ENCODE data around the gene PPFIA4.
"Not testable (repeated sequence)": the region's sequence is repeated elsewhere in the genome, so short reads cannot be mapped to it uniquely, and the experiment has no call there.

PPFIA4 gene

GRCh38 chr1:203026031-203026665 is at the start of gene PPFIA4:
Gene PPFIA4 (plus strand): TSS chr1:203026491. CDS start chr1:203039009, 12,518 bp downstream.
- peak; percentile 53 to 84 (median 74) for DNase-seq (ENCODE audit: low read depth in 4 of 4, low spot score in 1 of 4)

- DNase-seq (ENCODE audit: low read depth in 4 of 4, low spot score in 1 of 4): no peak
These were observed 49.7 kb upstream of the PPFIA4 start for GRCh38 chr1:202976633-202977032.

DNA sequence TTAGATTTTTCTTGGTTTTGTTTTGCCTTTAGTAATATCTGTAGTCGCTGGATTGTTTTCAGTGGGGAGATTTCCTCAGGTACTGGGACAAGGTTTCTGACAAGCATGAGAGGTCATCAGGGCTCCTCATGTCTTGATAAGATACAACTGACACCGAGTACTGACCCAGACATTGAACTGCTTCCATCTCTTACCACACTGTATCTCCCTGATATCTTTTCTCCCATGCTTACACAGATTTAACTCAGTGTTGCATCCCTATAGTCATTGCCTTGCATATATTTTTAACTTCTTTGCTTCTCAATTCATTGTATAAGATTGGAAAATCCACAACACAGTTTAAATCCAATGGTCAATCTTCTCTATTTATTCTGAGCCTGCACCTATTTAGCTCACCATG is 46.8 kb upstream of the PPFIA4 start:
- DNase-seq (ENCODE audit: low read depth in 4 of 4, low spot score in 1 of 4): no peak

DNA sequence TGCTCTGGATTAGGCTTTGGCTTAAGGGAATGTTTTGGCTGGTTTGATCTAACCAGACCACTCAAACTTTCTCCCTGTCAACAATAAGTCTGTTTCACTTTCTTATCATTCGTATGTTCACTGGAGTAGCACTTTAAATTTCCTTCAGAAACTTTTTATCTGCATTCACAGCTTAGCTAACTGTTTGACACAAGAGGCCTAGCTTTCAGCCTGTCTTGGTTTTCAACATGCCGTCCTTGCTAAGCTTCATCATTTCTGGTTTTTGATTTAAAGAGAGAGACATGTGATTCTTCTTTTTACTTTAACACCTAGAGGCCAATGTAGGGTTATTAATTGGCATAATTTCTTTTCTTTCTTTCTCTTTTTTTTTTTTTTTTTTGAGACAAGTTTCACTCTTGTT is 44.4 kb upstream of the PPFIA4 start:
- DNase-seq (ENCODE audit: low read depth in 4 of 4, low spot score in 1 of 4): no peak

GRCh38 chr1:202982715-202983430 is 43.4 kb upstream of the PPFIA4 start:
- DNase-seq (ENCODE audit: low read depth in 4 of 4, low spot score in 1 of 4): no peak

GRCh38 chr1:202986120-202986519 is 40.2 kb upstream of the PPFIA4 start:
- DNase-seq (ENCODE audit: low read depth in 4 of 4, low spot score in 1 of 4): not testable (repeated sequence)

DNA sequence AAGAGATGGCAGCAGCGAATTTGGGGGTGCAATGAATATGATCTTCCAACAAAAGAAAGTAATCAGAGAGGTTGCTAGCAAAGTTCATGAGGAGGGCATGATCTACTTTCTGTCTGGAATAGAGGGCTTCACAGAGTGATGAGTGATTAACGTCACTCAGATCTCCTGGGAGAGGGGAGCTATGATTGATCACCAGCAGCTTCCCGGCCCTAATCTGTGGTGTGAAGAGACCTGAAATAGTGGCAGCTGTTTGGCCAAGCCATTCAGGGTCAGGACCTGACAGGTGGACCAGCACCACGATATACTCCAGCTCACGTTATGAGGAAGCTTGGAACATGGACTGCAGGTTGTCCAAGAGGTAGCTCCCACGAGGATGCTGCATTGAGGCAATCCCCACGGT is 39.0 kb upstream of the PPFIA4 start:
- DNase-seq (ENCODE audit: low read depth in 4 of 4, low spot score in 1 of 4): no peak

GRCh38 chr1:202987922-202988583 is 38.2 kb upstream of the PPFIA4 start:
- DNase-seq (ENCODE audit: low read depth in 4 of 4, low spot score in 1 of 4): no peak

- no peak for DNase-seq (ENCODE audit: low read depth in 4 of 4, low spot score in 1 of 4)
These were observed 36.4 kb upstream of the PPFIA4 start for GRCh38 chr1:202989879-202990278.

DNA sequence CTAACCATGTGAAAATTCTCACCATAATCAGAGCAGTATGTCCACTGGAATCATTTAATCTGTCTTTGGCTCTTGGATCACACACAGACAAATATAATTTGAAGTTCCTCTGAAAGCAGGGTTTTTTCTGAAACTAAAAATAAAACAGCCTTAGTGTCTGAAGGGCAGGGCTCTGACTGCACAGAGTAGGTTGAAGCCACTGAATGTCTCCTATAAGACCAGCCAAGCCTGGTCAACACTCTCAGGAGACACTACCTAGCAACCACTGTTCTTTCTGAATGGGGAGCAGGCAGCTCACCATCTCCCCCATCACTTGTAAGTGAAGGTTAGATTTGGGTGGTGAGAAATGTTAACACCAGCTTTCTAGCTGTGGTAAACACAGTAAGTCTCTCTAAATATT is 35.2 kb upstream of the PPFIA4 start:
- DNase-seq (ENCODE audit: low read depth in 4 of 4, low spot score in 1 of 4): no peak

DNA sequence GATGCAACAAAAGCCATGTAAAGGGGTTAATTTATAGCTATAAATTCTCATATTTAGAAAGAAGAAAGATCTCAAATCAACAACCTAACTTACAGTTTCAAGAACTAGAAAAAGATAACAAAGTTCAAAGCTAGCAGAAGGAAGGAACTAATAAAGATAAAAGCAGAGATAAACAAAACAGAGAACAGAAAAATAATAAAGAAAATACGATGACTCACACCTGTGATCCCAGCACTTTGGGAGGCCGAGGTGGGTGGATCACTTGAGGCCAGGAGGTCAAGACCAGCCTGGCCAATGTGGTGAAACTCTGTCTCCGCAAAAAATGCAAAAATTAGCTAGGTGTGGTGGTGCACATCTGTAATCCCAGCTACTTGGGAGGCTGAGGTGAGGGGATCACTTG is 31.5 kb upstream of the PPFIA4 start:
- no peak for DNase-seq (ENCODE audit: low read depth in 4 of 4, low spot score in 1 of 4)

DNA sequence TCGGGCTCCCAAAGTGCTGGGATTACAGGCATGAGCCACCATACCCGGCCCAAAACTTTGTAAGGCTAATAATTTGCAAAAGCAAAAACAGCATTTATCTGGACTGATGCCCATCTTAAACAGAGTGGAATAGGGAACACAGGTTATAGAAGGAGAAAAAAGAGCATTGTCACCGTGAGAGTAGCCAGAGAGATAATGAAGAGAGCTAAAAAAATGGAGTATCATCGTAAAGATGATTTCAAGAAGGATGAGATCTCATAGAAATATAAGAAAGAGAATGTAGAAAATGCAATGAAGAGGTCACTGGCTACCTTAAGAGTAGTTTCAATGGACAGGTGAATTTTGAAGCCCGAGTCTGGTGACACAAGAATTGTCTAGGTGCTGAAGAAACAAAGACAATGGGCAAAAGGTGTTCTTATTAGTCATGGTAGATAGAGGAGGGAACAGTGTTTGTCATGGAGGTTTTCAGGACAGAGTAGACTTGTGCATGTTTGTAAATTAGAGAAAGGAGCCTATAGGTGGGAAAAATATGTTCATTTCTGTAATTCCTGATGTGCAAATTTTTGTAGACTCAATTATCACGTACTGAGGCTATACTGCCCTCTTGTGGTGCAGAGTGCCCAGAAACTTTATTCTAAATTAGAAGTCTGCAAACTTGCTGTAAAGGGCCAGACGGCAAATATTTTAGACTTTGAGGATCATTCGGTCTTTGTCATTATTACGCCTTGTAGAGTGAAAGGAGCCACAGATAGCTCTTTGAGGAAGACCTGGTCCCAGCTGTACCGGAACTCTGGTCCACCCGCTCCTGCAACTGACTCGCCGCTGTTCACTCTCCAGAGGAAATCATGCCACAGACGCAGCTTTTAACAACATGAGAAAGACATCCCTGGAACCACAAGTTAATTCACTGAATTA is 27.2 kb upstream of the PPFIA4 start:
- DNase-seq (ENCODE audit: low read depth in 4 of 4, low spot score in 1 of 4): peak; percentile 32 to 56 (median 44)

DNA sequence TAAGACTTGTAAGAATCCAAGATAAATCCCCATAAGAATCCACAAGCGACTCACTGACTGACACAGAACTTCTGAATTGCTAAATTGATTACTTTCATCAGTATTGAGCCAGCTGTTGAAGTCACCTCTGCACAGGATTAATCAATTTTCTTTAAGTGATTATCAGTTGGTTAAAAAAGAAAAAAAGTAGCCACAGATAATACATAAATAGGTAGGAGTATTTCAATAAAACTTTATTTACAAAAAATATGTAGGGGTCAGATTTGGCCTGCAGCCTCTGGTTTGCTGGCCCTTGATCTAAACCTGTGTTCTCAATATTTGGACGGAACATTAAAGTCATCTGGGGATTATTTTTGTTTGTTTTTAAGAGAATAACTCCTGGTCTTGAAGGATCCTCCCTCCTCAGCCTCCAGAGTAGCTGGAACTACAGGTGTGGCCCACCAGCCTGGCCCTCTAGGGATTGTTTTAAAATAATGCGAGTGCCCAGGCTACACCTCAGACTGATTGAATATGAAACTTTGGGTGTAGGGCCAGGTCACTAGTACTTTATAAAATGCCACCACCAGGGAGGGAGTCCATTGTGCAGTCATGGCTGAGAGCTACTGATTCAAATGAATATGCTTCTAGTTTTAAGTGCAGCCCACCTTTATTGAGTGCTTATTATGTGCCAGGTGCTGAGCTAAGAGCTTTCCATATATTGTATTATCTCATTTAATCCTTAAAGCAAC is 25.9 kb upstream of the PPFIA4 start:
- DNase-seq (ENCODE audit: low read depth in 4 of 4, low spot score in 1 of 4): no peak

DNA sequence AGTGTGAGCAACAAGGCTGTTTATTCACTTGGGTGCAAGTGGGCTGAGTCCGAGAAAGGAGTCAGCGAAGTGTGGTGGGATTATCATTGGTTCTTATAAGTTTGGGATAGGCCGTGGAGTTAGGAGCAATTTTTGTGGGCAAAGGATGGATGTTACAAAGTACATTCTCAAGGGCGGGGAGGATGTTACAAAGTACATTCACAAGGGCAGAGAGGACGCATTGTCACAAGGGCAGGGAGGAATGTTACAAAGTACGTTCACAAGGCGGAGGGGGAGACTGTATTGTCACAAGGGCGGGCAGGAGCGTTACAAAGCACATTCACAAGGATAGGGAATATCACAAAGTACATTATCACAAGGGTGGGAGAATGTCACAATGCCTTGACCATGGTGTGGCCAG is 24.3 kb upstream of the PPFIA4 start:
- no peak for DNase-seq (ENCODE audit: low read depth in 4 of 4, low spot score in 1 of 4)

DNA sequence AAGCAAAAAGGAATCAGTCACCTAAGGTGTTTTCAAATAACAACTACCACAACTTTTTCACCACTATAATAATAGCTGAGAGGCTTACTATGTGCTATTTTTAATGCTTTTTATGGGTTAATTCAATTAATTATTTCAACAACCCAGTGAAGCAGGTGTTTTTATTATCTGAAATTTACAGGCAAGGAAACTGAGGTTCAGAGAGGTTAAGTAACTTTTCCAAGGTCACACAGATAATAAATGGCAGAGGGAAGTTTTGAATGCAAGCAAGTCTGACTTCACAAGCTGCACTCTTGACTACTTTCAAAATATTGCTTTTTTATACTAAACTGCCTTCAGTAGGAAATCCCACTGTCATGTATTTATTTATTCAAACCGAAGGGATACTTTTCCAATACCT is 23.3 kb upstream of the PPFIA4 start:
- no peak for DNase-seq (ENCODE audit: low read depth in 4 of 4, low spot score in 1 of 4)

DNA sequence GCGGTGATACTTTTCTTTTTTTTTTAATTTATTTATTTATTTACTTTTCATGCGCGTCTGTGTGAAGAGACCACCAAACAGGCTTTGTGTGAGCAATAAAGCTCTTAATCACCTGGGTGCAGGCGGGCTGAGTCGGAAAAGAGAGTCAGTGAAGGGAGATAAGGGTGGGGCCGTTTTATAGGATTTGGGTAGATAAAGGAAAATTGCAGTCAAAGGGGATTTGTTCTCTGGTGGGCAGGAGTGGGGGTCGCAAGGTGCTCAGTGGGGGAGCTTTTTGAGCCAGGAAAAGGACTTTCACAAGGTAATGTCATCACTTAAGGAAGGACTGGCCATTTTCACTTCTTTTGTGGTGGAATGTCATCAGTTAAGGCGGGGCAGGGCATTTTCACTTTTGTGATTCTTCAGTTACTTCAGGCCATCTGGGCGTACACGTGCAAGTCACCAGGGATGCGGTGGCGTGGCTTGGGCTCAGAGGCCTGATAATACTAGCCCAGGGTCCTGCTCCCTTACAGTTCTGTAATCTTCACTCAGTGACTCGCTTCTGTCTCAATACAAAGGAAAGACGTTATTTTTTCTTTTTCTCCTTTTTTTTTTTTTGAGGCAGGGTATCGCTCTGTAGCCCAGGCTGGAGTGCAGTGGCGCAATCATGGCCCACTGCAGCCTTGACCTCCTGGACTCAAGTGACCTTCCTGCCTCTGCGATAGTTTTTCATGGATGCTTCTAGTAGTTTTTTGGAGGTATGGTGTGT is 20.7 kb upstream of the PPFIA4 start:
- DNase-seq (ENCODE audit: low read depth in 4 of 4, low spot score in 1 of 4): not testable (repeated sequence)

DNA sequence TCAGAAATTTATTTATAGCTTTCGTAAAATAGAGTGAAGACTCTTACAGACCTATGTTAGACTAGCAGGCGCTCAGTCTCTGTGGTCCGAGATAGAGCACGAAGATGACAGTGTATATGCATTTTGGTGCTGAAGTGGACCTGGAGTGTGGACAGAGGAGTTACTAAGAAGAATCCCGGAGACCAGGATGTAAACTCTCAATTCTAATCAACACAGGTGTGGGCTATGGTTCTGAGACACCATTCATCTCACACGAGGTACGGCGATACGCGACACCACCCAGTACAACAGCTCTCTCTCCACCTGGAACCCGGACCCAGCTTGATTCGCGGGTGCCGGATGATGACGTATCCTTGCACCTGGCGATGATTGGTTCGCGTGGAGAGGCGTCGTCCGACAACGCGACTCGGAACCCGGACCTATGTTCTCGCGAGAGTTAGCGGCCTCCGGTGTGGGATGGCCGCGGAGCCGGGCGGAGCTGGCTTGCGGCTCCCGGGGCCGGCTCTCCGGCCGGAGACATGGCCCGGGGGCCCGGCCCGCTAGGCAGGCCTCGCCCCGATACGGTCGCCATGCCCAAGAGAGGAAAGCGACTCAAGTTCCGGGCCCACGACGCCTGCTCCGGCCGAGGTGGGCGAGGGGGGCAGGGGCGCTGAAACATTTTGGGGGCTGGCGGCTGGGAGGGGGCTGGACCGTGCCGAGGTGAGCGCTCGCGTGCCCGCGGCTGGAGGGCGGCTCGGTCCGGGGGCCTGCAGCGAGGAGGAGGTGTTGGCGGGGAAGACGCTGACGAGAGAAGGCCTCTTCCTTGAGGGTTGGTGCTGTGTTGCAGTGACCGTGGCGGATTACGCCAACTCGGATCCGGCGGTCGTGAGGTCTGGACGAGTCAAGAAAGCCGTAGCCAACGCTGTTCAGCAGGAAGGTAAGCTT is 19.1 kb upstream of the PPFIA4 start, which contains the start of gene TMEM183A:
Gene TMEM183A, plus strand, starts transcription at position 427 of the 924 bp plus-strand sequence. Its CDS starts 92 bp downstream, at position 519.
- DNase-seq (ENCODE audit: low read depth in 4 of 4, low spot score in 1 of 4): peak; percentile 83 to 92 (median 88)

- DNase-seq (ENCODE audit: low read depth in 4 of 4, low spot score in 1 of 4): no peak
These were observed 17.1 kb upstream of the PPFIA4 start for GRCh38 chr1:203009185-203009584.

GRCh38 chr1:203011582-203011981 is 14.7 kb upstream of the PPFIA4 start:
- DNase-seq (ENCODE audit: low read depth in 4 of 4, low spot score in 1 of 4): no peak

Data from stimulated activated CD4-positive, alpha-beta T cell treated with anti-CD3 and anti-CD28 coated beads, Interleukin-1b, Interleukin-23, amount 100 ng/mL, for 24 hours (primary cell).